ENCODE data around the gene ALG9. TPM values are rescaled to one million over a fixed set of nuclear protein-coding genes. Genes with fewer than 3 reads are reported as not detected.

The ALG9 gene
- total RNA-seq, 2 donors from 2014 or later, result 32.0 to 43.5 TPM

- peaks cover 14% of the 10 kb centered on the region for H3K36me3 Mint-ChIP-seq
- no peak for ATAC-seq
- H3K27ac Mint-ChIP-seq, result no peak overlapping the region
Observed at GRCh38 chr11:111860257-111860656, 11.1 kb downstream of the ALG9 start.

DNA sequence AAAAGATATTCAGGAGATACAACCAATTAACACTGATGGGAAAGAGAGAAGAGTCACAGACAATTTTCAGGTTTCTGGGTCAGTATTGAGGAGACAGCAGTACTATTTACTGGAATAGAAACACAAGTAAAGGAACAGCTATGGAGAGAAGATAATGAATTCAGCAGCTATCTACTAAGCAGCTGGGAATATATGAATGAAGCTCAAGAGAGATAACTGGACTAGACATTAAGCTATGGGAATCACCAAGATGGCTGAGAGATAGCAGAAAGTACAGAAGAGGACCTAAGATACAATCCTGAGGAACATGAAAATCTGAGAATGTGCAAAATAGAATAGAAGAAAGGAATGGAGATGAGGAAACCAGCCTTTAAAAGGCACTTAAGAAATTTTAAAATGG, 15.9 kb downstream of the ALG9 start:
- DNase-seq (ENCODE audit: low spot score) (no peak), ATAC-seq (no peak)
- no peaks in the 10 kb centered on the region for H3K4me1 Mint-ChIP-seq (ENCODE audit: low read depth in 2 of 2)
- H3K9me3 Mint-ChIP-seq, result no peaks in the 10 kb centered on the region
- no peak overlapping the region for H3K4me3 Mint-ChIP-seq
- H3K36me3 Mint-ChIP-seq, result peaks cover 25% of the 10 kb centered on the region
- no peak overlapping the region for H3K27ac Mint-ChIP-seq
- H3K27me3 Mint-ChIP-seq, result no peaks in the 10 kb centered on the region

More at GRCh38 chr11:111860257-111860656, 11.1 kb downstream of the ALG9 start:
- H3K4me1 Mint-ChIP-seq (ENCODE audit: low read depth in 2 of 2), result no peaks in the 10 kb centered on the region
- H3K9me3 Mint-ChIP-seq, result no peaks in the 10 kb centered on the region
- no peaks in the 10 kb centered on the region for H3K27me3 Mint-ChIP-seq
- H3K4me3 Mint-ChIP-seq, result no peak overlapping the region
- DNase-seq (ENCODE audit: low spot score), result no peak

DNA sequence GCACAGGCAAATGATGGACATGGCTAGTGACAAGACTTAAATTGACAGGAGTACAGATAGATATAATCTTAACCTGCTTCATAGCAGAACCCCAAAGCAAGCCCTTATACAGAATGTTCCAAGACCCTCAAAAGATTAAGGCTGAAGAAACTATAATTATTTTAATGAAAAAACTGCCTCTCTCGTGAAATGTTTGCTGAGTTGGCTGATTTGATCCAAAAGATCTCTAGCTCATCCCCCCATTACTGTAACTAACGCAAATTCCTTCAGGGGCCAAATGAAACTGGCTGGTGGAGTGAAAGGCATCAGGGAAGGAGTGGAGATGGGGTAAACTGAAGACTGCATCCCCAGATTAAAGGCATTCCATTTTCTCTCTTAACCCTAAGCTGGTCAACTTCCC, 19.3 kb downstream of the ALG9 start:
- no peak overlapping the region for H3K27ac Mint-ChIP-seq
- H3K4me1 Mint-ChIP-seq (ENCODE audit: low read depth in 2 of 2), result no peaks in the 10 kb centered on the region
- H3K9me3 Mint-ChIP-seq, result no peaks in the 10 kb centered on the region
- no peak overlapping the region for H3K4me3 Mint-ChIP-seq
- DNase-seq (ENCODE audit: low spot score), result no peak
- H3K27me3 Mint-ChIP-seq, result no peaks in the 10 kb centered on the region
- no peak for ATAC-seq
- H3K36me3 Mint-ChIP-seq, result peaks cover 24% of the 10 kb centered on the region

DNA sequence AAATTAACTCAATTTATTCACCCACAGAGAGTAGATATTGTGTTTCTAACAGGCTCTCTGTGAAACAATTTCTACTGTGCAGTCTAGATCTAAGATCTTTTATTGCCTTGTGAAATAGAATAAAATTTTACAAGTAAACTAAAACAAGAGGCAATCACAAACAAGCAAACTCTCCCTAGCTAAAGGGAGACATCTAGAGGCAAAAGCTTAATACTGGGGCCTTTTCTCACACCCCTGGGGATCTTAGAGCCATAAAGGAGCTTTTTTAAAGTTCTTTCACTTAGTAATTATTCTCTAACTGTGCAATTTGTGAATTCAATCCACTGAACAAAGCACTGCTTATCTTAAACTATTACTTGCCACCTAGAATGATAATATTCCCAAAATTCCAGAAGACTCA, 19.7 kb downstream of the ALG9 start:
- no peaks in the 10 kb centered on the region for H3K4me1 Mint-ChIP-seq (ENCODE audit: low read depth in 2 of 2)
- no peaks in the 10 kb centered on the region for H3K9me3 Mint-ChIP-seq
- no peak for ATAC-seq
- no peaks in the 10 kb centered on the region for H3K27me3 Mint-ChIP-seq
- no peak for DNase-seq (ENCODE audit: low spot score)
- no peak overlapping the region for H3K4me3 Mint-ChIP-seq
- peaks cover 24% of the 10 kb centered on the region for H3K36me3 Mint-ChIP-seq
- no peak overlapping the region for H3K27ac Mint-ChIP-seq

DNA sequence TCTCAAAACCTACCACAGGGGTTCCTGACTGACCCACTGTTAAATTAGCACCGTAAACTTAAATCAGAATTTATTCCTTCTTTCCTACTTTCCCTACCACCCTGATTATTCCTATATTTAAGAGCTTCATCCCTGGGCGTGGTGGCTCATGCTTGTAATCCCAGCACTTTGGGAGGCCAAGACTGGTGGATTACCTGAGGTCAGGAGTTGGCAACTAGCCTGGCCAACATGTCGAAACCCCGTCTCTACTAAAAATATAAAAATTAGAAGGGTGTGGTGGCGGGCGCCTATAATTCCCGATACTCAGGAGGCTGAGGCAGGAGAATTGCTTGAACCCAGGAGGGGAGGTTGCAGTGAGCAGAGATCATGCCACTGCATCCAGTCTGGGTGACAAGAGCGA, 20.3 kb downstream of the ALG9 start:
- no peaks in the 10 kb centered on the region for H3K4me1 Mint-ChIP-seq (ENCODE audit: low read depth in 2 of 2)
- DNase-seq (ENCODE audit: low spot score) (no peak), ATAC-seq (no peak)
- no peaks in the 10 kb centered on the region for H3K27me3 Mint-ChIP-seq
- H3K4me3 Mint-ChIP-seq, result no peak overlapping the region
- H3K9me3 Mint-ChIP-seq, result no peaks in the 10 kb centered on the region
- peaks cover 24% of the 10 kb centered on the region for H3K36me3 Mint-ChIP-seq
- no peak overlapping the region for H3K27ac Mint-ChIP-seq

- DNase-seq (ENCODE audit: low spot score), result no peak
- no peaks in the 10 kb centered on the region for H3K9me3 Mint-ChIP-seq
- H3K27me3 Mint-ChIP-seq, result no peaks in the 10 kb centered on the region
- H3K4me1 Mint-ChIP-seq (ENCODE audit: low read depth in 2 of 2), result no peaks in the 10 kb centered on the region
- no peak for ATAC-seq
- peaks cover 16% of the 10 kb centered on the region for H3K36me3 Mint-ChIP-seq
- H3K27ac Mint-ChIP-seq, result no peak overlapping the region
- H3K4me3 Mint-ChIP-seq, result no peak overlapping the region
Observed at GRCh38 chr11:111849631-111850030, 21.8 kb downstream of the ALG9 start.

- H3K4me3 Mint-ChIP-seq, result no peak overlapping the region
- ATAC-seq, result no peak
- H3K27me3 Mint-ChIP-seq, result no peaks in the 10 kb centered on the region
- H3K36me3 Mint-ChIP-seq, result peaks cover 16% of the 10 kb centered on the region
- H3K27ac Mint-ChIP-seq, result no peak overlapping the region
- no peak for DNase-seq (ENCODE audit: low spot score)
- H3K9me3 Mint-ChIP-seq, result no peaks in the 10 kb centered on the region
- H3K4me1 Mint-ChIP-seq (ENCODE audit: low read depth in 2 of 2), result no peaks in the 10 kb centered on the region
Observed at GRCh38 chr11:111846636-111847035, 24.7 kb downstream of the ALG9 start.

- H3K9me3 Mint-ChIP-seq, result no peaks in the 10 kb centered on the region
- no peak for ATAC-seq
- peaks cover 0 to 4% of the 10 kb centered on the region in 2 donors for H3K4me1 Mint-ChIP-seq (ENCODE audit: low read depth in 2 of 2)
- peaks cover 16% of the 10 kb centered on the region for H3K36me3 Mint-ChIP-seq
- no peak overlapping the region for H3K4me3 Mint-ChIP-seq
- no peaks in the 10 kb centered on the region for H3K27me3 Mint-ChIP-seq
- DNase-seq (ENCODE audit: low spot score), result no peak
- H3K27ac Mint-ChIP-seq, result no peak overlapping the region
Observed at GRCh38 chr11:111846063-111846462, 25.3 kb downstream of the ALG9 start.

- Mint-ChIP-seq H3K9me3 (no peaks in the 10 kb centered on the region), H3K27ac (no peak overlapping the region)
Observed at GRCh38 chr11:111845276-111846028, 25.9 kb downstream of the ALG9 start.

GRCh38 chr11:111843661-111844060, 27.7 kb downstream of the ALG9 start:
- ATAC-seq (no peak), DNase-seq (ENCODE audit: low spot score) (no peak)
- Mint-ChIP-seq H3K4me3 (no peak overlapping the region), H3K36me3 (peaks cover 16% of the 10 kb centered on the region), H3K9me3 (no peaks in the 10 kb centered on the region), H3K27ac (no peak overlapping the region), H3K4me1 (ENCODE audit: low read depth in 2 of 2) (peaks cover 0 to 4% of the 10 kb centered on the region in 2 donors), H3K27me3 (no peaks in the 10 kb centered on the region)

More at GRCh38 chr11:111845276-111846028, 25.9 kb downstream of the ALG9 start:
- Mint-ChIP-seq H3K27me3 (no peaks in the 10 kb centered on the region), H3K36me3 (peaks cover 16% of the 10 kb centered on the region), H3K4me3 (no peak overlapping the region), H3K4me1 (ENCODE audit: low read depth in 2 of 2) (peaks cover 0 to 4% of the 10 kb centered on the region in 2 donors)
- DNase-seq (ENCODE audit: low spot score) (no peak), ATAC-seq (peak in 1 of 2 donors; percentile 52)

- Mint-ChIP-seq H3K9me3 (no peaks in the 10 kb centered on the region), H3K27ac (no peak overlapping the region), H3K36me3 (peaks cover 22% of the 10 kb centered on the region), H3K4me1 (ENCODE audit: low read depth in 2 of 2) (peaks cover 4 to 7% of the 10 kb centered on the region in 2 donors), H3K27me3 (no peaks in the 10 kb centered on the region), H3K4me3 (no peak overlapping the region)
- ATAC-seq (peak; percentile 78 to 80), DNase-seq (ENCODE audit: low spot score) (peak; percentile 86)
Observed at GRCh38 chr11:111841370-111842053, 29.9 kb downstream of the ALG9 start.

GRCh38 chr11:111840143-111840542, 31.2 kb downstream of the ALG9 start:
- Mint-ChIP-seq H3K27me3 (no peaks in the 10 kb centered on the region), H3K27ac (no peak overlapping the region), H3K4me1 (ENCODE audit: low read depth in 2 of 2) (peaks cover 4 to 7% of the 10 kb centered on the region in 2 donors), H3K36me3 (peaks cover 30% of the 10 kb centered on the region), H3K9me3 (no peaks in the 10 kb centered on the region), H3K4me3 (no peak overlapping the region)
- no peak for DNase-seq (ENCODE audit: low spot score)
- no peak for ATAC-seq

GRCh38 chr11:111838054-111838453, 33.3 kb downstream of the ALG9 start:
- H3K36me3 Mint-ChIP-seq, result peaks cover 30% of the 10 kb centered on the region
- ATAC-seq, result no peak
- no peak overlapping the region for H3K4me3 Mint-ChIP-seq
- peaks cover 4 to 7% of the 10 kb centered on the region in 2 donors for H3K4me1 Mint-ChIP-seq (ENCODE audit: low read depth in 2 of 2)
- H3K9me3 Mint-ChIP-seq, result no peaks in the 10 kb centered on the region
- no peak overlapping the region for H3K27ac Mint-ChIP-seq
- H3K27me3 Mint-ChIP-seq, result no peaks in the 10 kb centered on the region
- no peak for DNase-seq (ENCODE audit: low spot score)

DNA sequence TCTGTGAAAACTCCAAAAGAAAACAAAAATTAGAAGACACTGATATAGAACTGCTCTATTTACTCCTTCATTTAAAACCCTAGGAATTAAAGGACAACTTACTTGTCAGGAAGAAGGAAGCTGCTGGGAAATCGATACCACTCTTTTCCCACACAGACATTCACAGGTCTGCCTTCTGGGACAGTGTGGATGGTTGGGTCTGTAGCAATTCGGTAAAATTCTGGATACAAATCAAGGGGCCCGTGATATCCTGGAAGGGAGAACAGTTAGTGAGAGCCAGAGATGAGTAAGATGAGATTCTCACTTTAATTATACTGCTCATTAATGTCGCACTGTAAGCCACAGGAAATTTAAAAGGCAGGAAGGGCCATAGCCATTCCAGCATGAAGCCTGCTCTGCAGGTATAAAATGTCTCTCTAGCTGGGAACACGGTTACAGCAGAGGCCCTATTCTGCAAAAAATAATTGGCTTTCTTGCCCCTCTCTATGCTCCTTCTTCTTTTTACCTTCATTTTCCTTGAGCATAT, 34.0 kb downstream of the ALG9 start:
- ATAC-seq (no peak), DNase-seq (ENCODE audit: low spot score) (no peak)
- H3K4me3 Mint-ChIP-seq, result no peak overlapping the region
- H3K36me3 Mint-ChIP-seq, result peaks cover 30% of the 10 kb centered on the region
- H3K27me3 Mint-ChIP-seq, result no peaks in the 10 kb centered on the region
- H3K4me1 Mint-ChIP-seq (ENCODE audit: low read depth in 2 of 2), result peaks cover 4 to 7% of the 10 kb centered on the region in 2 donors
- no peak overlapping the region for H3K27ac Mint-ChIP-seq
- no peaks in the 10 kb centered on the region for H3K9me3 Mint-ChIP-seq

Measured in natural killer cell treated with Interleukin-12 subunit alpha and Interleukin-12 subunit beta and Interleukin-15 and Interleukin-18, amount 100 ng/mL, for 72 hours (primary cell).